K562 (cell line): ENCODE data around the gene STEEP1. TPM values are rescaled to one million over a fixed set of nuclear protein-coding genes. Genes with fewer than 3 reads are reported as not detected.
A peak's percentile ranks its signal among the peaks of the same experiment; 100 is the strongest.

Experiments
- CAMTA2 ChIP-seq: fragments of 250-450 bp; sonication (Bioruptor Pico); conservative IDR thresholded peaks from 2 replicates; pipeline ENCODE4 v1.5.1; 2022
- FOXM1 ChIP-seq, 2 experiments: fragments of 450-650 bp in 1 of 2; sonication (generic) in 1 of 2; formaldehyde crosslinking in 1 of 2; IDR thresholded peaks; 2 replicates each; pipeline versions ENCODE4 v1.6.1 to v1.9.0; 2017 to 2022; ENCODE audit warnings: low read depth in 2 of 2, mild to moderate bottlenecking in 2 of 2, missing genetic modification reagents in 1 of 2, moderate library complexity in 1 of 2
- HMG20B ChIP-seq: fragments of 250-450 bp; sonication (Bioruptor Pico); IDR thresholded peaks from 2 replicates; pipeline ENCODE4 v1.5.0; 2021; ENCODE audit warnings: mild to moderate bottlenecking
- NCOA4 ChIP-seq: fragments of 450-650 bp; IDR thresholded peaks from 2 replicates; pipeline ENCODE4 v1.6.1; 2018; ENCODE audit warnings: mild to moderate bottlenecking; ENCODE audit not compliant: partially characterized antibody
- NR2C2 ChIP-seq, 2 experiments: fragments of 200-800 bp in 1 of 2; sonication (Bioruptor generic) in 1 of 2; sonication (generic) in 1 of 2; formaldehyde crosslinking in 1 of 2; IDR thresholded peaks; 2 replicates each; pipeline versions ENCODE4 v1.6.1 to v1.8.0; 2016 to 2022; ENCODE audit warnings: mild to moderate bottlenecking in 1 of 2, missing compliant biosample characterization in 1 of 2, missing genetic modification characterization in 1 of 2, missing genetic modification reagents in 1 of 2
- SOX6 ChIP-seq: fragments of 450-650 bp; IDR thresholded peaks from 2 replicates; pipeline ENCODE4 v1.6.1; 2014; ENCODE audit warnings: mild to moderate bottlenecking
- SRSF3 ChIP-seq: fragments of 200-400 bp; formaldehyde crosslinking; IDR thresholded peaks from 2 replicates; pipeline ENCODE4 v1.6.1; 2016; ENCODE audit warnings: mild to moderate bottlenecking, low read length, moderate library complexity; ENCODE audit not compliant: insufficient read depth
- TCF7L2 ChIP-seq: fragments of 150-350 bp; IDR thresholded peaks from 2 replicates; pipeline ENCODE4 v1.6.1; 2016; ENCODE audit warnings: low read depth, mild to moderate bottlenecking, low read length, moderate library complexity
- ZNF311 ChIP-seq: fragments of 250-450 bp; sonication (Bioruptor Pico); IDR thresholded peaks from 2 replicates; pipeline ENCODE4 v1.4.0; 2020; ENCODE audit warnings: mild to moderate bottlenecking, moderate library complexity
- ZNF696 ChIP-seq: fragments of 250-450 bp; sonication (Bioruptor Pico); conservative IDR thresholded peaks from 2 replicates; pipeline ENCODE4 v1.4.0; 2020; ENCODE audit warnings: mild to moderate bottlenecking, moderate library complexity
- polyA plus RNA-seq, 8 experiments: library from polyadenylated mRNA; depleted of rRNA in 4 of 8; stranded (reverse) in 5 of 8; unstranded in 3 of 8; fragments of >200 nt; fragmentation: Nextera tagmentation in 2 of 8; fragmentation: Illumina TruSeq in 1 of 8; extraction: Ambion mirVana in 2 of 8; extraction: Trizol in 1 of 8; gene quantifications; 2 replicates each; pipeline versions ENCODE4 v1.2.1 to v1.2.3, GENCODE V29; 2011 to 2014; ENCODE audit warnings: inconsistent platforms in 1 of 8, missing spikeins in 1 of 8
- total RNA-seq, 7 experiments: library from RNA; depleted of rRNA in 6 of 7; stranded (reverse); fragments of >200 nt in 6 of 7; fragmentation: Illumina TruSeq in 2 of 7; extraction: Trizol in 2 of 7; gene quantifications; 2 replicates each; pipeline versions ENCODE4 v1.2.1 to v1.2.3, GENCODE V29; 2011 to 2021; ENCODE audit warnings: low replicate concordance in 1 of 7
- TF ChIP-seq, protein P1 (sequence below), 3 experiments: IDR thresholded peaks in 2 of 3; conservative IDR thresholded peaks in 1 of 3; 2 replicates each; pipeline ENCODE4 v1.5.1; 2011 to 2012; ENCODE audit warnings: low read length in 3 of 3, mild to moderate bottlenecking in 3 of 3, control low read depth in 2 of 3, improper control_type of control experiment in 1 of 3, inconsistent platforms in 1 of 3, low read depth in 1 of 3, mixed read lengths in 1 of 3, moderate library complexity in 1 of 3; ENCODE audit not compliant: insufficient read depth in 2 of 3
- TF ChIP-seq, protein P2 (sequence below): fragments of 250-450 bp; sonication (Bioruptor Pico); IDR thresholded peaks from 2 replicates; pipeline ENCODE4 v1.8.0; 2022; ENCODE audit warnings: moderate library complexity, mild to moderate bottlenecking, inconsistent platforms
- TF ChIP-seq, protein P3 (sequence below): sonication (generic); formaldehyde crosslinking; IDR thresholded peaks from 2 replicates; pipeline ENCODE4 v1.8.1; 2023; ENCODE audit warnings: mild to moderate bottlenecking, missing genetic modification reagents
- TF ChIP-seq, protein P4 (sequence below), 2 experiments: fragments of 450-650 bp in 1 of 2; IDR thresholded peaks; 2 replicates each; pipeline ENCODE4 v1.6.1; 2011 to 2017; ENCODE audit warnings: low read depth in 2 of 2, antibody characterized with exemption in 1 of 2, borderline replicate concordance in 1 of 2, low read length in 1 of 2, mild to moderate bottlenecking in 1 of 2, mixed read lengths in 1 of 2; ENCODE audit not compliant: control insufficient read depth in 1 of 2
- TF ChIP-seq, protein P5 (sequence below): sonication (generic); formaldehyde crosslinking; IDR thresholded peaks from 2 replicates; pipeline ENCODE4 v1.8.1; 2023; ENCODE audit warnings: mild to moderate bottlenecking, missing genetic modification reagents, moderate library complexity
- TF ChIP-seq, protein P6 (sequence below): fragments of 250-450 bp; sonication (Bioruptor Pico); IDR thresholded peaks from 2 replicates; pipeline ENCODE4 v1.5.0; 2022; ENCODE audit warnings: mild to moderate bottlenecking

The STEEP1 gene
- total and polyA plus RNA-seq, 9 of the 15 experiments (the other 6 are each of a cell fraction or from before 2014, with no cell fraction given): 15.0 to 73.7 (median 40.3) TPM

DNA sequence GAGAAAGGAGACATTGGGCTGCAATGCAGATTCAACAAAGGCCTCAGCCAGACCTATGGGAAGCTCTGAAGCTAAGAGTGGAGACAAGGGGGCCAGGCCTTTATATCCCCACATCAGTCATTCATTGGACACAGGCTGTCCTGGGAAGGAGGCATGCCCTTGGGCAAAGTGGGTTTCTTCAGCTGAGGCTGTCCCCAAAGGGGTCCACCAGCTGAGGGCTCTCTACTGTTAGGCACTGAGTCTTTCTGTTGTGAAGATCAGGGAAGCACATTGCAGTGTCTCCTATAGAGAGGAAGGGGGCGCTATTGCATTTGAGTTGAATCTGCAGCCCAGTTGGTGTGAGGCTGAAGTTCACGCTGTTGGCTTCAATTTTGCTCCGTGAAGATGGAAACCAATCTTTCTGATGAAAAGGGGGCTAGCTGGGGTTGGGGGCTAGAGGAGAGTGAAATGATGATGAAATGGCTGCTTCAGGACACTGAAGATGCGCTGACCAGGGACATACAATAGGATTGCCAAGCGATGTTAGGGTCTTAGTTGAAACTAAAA lies 49.0 kb downstream of the STEEP1 start (continued):
- TF ChIP-seq, protein P1, sequence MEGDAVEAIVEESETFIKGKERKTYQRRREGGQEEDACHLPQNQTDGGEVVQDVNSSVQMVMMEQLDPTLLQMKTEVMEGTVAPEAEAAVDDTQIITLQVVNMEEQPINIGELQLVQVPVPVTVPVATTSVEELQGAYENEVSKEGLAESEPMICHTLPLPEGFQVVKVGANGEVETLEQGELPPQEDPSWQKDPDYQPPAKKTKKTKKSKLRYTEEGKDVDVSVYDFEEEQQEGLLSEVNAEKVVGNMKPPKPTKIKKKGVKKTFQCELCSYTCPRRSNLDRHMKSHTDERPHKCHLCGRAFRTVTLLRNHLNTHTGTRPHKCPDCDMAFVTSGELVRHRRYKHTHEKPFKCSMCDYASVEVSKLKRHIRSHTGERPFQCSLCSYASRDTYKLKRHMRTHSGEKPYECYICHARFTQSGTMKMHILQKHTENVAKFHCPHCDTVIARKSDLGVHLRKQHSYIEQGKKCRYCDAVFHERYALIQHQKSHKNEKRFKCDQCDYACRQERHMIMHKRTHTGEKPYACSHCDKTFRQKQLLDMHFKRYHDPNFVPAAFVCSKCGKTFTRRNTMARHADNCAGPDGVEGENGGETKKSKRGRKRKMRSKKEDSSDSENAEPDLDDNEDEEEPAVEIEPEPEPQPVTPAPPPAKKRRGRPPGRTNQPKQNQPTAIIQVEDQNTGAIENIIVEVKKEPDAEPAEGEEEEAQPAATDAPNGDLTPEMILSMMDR (IDR thresholded peaks at IDR 0.05 in 2 of 3, conservative IDR thresholded peaks at IDR 0.05 in 1 of 3; ENCODE audit: insufficient read depth in 2 of 3, low read depth in 1 of 3, low read length in 3 of 3): peak; percentile 87 to 94 (median 92)
- TF ChIP-seq ZNF311 (no peak), SOX6 (peak; percentile 15; the same call in 1 of the 2 replicates), HMG20B (CRISPR knock-in tag) (no peak), NR2C2 (CRISPR knock-in tag; IDR thresholded peaks at IDR 0.05) (no peak), NR2C2 (tag; IDR thresholded peaks at IDR 0.05) (peak; percentile 43; the same call in 1 of the 2 replicates), SRSF3 (no peak), CAMTA2 (no peak), FOXM1 (IDR thresholded peaks at IDR 0.05; ENCODE audit: low read depth) (no peak), FOXM1 (CRISPR knock-in tag; IDR thresholded peaks at IDR 0.05; ENCODE audit: low read depth) (no peak), NCOA4 (no peak), ZNF696 (CRISPR knock-in tag) (no peak), TCF7L2 (no peak)
- TF ChIP-seq, protein P2, sequence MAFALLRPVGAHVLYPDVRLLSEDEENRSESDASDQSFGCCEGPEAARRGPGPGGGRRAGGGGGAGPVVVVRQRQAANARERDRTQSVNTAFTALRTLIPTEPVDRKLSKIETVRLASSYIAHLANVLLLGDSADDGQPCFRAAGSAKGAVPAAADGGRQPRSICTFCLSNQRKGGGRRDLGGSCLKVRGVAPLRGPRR (CRISPR knock-in tag): no peak
- TF ChIP-seq, protein P3, sequence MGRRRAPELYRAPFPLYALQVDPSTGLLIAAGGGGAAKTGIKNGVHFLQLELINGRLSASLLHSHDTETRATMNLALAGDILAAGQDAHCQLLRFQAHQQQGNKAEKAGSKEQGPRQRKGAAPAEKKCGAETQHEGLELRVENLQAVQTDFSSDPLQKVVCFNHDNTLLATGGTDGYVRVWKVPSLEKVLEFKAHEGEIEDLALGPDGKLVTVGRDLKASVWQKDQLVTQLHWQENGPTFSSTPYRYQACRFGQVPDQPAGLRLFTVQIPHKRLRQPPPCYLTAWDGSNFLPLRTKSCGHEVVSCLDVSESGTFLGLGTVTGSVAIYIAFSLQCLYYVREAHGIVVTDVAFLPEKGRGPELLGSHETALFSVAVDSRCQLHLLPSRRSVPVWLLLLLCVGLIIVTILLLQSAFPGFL (CRISPR knock-in tag): no peak
- TF ChIP-seq, protein P4, sequence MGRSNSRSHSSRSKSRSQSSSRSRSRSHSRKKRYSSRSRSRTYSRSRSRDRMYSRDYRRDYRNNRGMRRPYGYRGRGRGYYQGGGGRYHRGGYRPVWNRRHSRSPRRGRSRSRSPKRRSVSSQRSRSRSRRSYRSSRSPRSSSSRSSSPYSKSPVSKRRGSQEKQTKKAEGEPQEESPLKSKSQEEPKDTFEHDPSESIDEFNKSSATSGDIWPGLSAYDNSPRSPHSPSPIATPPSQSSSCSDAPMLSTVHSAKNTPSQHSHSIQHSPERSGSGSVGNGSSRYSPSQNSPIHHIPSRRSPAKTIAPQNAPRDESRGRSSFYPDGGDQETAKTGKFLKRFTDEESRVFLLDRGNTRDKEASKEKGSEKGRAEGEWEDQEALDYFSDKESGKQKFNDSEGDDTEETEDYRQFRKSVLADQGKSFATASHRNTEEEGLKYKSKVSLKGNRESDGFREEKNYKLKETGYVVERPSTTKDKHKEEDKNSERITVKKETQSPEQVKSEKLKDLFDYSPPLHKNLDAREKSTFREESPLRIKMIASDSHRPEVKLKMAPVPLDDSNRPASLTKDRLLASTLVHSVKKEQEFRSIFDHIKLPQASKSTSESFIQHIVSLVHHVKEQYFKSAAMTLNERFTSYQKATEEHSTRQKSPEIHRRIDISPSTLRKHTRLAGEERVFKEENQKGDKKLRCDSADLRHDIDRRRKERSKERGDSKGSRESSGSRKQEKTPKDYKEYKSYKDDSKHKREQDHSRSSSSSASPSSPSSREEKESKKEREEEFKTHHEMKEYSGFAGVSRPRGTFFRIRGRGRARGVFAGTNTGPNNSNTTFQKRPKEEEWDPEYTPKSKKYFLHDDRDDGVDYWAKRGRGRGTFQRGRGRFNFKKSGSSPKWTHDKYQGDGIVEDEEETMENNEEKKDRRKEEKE (IDR thresholded peaks at IDR 0.05; ENCODE audit: borderline replicate concordance in 1 of 2, control insufficient read depth in 1 of 2, low read depth in 2 of 2, low read length in 1 of 2): no peak
- TF ChIP-seq, protein P5, sequence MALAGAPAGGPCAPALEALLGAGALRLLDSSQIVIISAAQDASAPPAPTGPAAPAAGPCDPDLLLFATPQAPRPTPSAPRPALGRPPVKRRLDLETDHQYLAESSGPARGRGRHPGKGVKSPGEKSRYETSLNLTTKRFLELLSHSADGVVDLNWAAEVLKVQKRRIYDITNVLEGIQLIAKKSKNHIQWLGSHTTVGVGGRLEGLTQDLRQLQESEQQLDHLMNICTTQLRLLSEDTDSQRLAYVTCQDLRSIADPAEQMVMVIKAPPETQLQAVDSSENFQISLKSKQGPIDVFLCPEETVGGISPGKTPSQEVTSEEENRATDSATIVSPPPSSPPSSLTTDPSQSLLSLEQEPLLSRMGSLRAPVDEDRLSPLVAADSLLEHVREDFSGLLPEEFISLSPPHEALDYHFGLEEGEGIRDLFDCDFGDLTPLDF (CRISPR knock-in tag): no peak
- TF ChIP-seq, protein P6, sequence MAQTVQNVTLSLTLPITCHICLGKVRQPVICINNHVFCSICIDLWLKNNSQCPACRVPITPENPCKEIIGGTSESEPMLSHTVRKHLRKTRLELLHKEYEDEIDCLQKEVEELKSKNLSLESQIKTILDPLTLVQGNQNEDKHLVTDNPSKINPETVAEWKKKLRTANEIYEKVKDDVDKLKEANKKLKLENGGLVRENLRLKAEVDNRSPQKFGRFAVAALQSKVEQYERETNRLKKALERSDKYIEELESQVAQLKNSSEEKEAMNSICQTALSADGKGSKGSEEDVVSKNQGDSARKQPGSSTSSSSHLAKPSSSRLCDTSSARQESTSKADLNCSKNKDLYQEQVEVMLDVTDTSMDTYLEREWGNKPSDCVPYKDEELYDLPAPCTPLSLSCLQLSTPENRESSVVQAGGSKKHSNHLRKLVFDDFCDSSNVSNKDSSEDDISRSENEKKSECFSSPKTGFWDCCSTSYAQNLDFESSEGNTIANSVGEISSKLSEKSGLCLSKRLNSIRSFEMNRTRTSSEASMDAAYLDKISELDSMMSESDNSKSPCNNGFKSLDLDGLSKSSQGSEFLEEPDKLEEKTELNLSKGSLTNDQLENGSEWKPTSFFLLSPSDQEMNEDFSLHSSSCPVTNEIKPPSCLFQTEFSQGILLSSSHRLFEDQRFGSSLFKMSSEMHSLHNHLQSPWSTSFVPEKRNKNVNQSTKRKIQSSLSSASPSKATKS: no peak
